GM23338 (cell line): Measurements from ENCODE around the gene STAT4. TPM values are rescaled to one million over a fixed set of nuclear protein-coding genes. Genes with fewer than 3 reads are reported as not detected.

Experiments used
- ATAC-seq: fragments of 200-7000 bp; cut with Tn5 transposase; 3 replicates; pipeline ENCODE4 v1.9.1; 2020
- DNase-seq: peaks from one replicate; pipeline ENCODE4 v3.0.0-alpha.2; 2015; ENCODE audit warnings: low spot score
- H2AFZ ChIP-seq: fragments of 200-600 bp; sonication (generic); 2 replicates; pipeline ENCODE4 v1.8.0; 2016; ENCODE audit warnings: antibody characterized with exemption, mild to moderate bottlenecking, moderate library complexity
- H3F3A ChIP-seq: fragments of 200-600 bp; sonication (generic); replicated peaks from 2 replicates; pipeline ENCODE4 v1.8.0; 2017; ENCODE audit warnings: antibody characterized with exemption, mixed run types, low read depth
- H3K27ac ChIP-seq: fragments of 200-600 bp; sonication (generic); 2 replicates; pipeline ENCODE4 v1.6.1; 2016; ENCODE audit warnings: low read depth
- H3K27me3 ChIP-seq: fragments of 200-600 bp; sonication (generic); 2 replicates; pipeline ENCODE4 v1.8.0; 2016; ENCODE audit warnings: mild to moderate bottlenecking, mixed run types, moderate library complexity; ENCODE audit not compliant: insufficient read depth
- H3K36me3 ChIP-seq: fragments of 200-600 bp; sonication (generic); 2 replicates; pipeline ENCODE4 v1.8.0; 2016; ENCODE audit warnings: mild to moderate bottlenecking; ENCODE audit not compliant: insufficient read depth
- H3K4me1 ChIP-seq: fragments of 200-600 bp; sonication (generic); 2 replicates; pipeline ENCODE4 v1.8.0; 2016; ENCODE audit warnings: mild to moderate bottlenecking, moderate library complexity; ENCODE audit not compliant: insufficient read depth
- H3K4me2 ChIP-seq: fragments of 200-600 bp; sonication (generic); 2 replicates; pipeline ENCODE4 v1.7.1; 2017; ENCODE audit warnings: mixed run types
- H3K4me3 ChIP-seq: fragments of 200-600 bp; sonication (generic); 2 replicates; pipeline ENCODE4 v1.6.1; 2016; ENCODE audit warnings: mixed run types
- H3K79me2 ChIP-seq: fragments of 200-600 bp; sonication (generic); replicated peaks from 2 replicates; pipeline ENCODE4 v1.8.0; 2017; ENCODE audit warnings: mild to moderate bottlenecking; ENCODE audit not compliant: insufficient read depth
- H3K9me2 ChIP-seq: fragments of 200-600 bp; sonication (generic); 2 replicates; pipeline ENCODE4 v1.8.0; 2017; ENCODE audit not compliant: insufficient read depth
- H4K20me1 ChIP-seq: fragments of 200-600 bp; sonication (generic); replicated peaks from 2 replicates; pipeline ENCODE4 v1.8.0; 2017; ENCODE audit warnings: mild to moderate bottlenecking; ENCODE audit not compliant: insufficient read depth
- H3K27ac Mint-ChIP-seq: 2 replicates; pipeline ENCODE4 v1.8.0; 2020; ENCODE audit warnings: inconsistent platforms, mild to moderate bottlenecking, moderate library complexity, mixed read lengths
- H3K27me3 Mint-ChIP-seq: 3 replicates; pipeline ENCODE4 v1.8.0; 2022; ENCODE audit warnings: low read depth, mild to moderate bottlenecking, moderate library complexity, mixed read lengths, inconsistent platforms; ENCODE audit not compliant: insufficient read depth, poor library complexity
- H3K36me3 Mint-ChIP-seq: 3 replicates; pipeline ENCODE4 v1.8.0; 2021; ENCODE audit warnings: low read depth, mild to moderate bottlenecking, inconsistent platforms, moderate library complexity, mixed read lengths
- H3K4me1 Mint-ChIP-seq: 3 replicates; pipeline ENCODE4 v1.8.0; 2020; ENCODE audit warnings: mild to moderate bottlenecking, inconsistent platforms, mixed read lengths
- H3K4me3 Mint-ChIP-seq: 3 replicates; pipeline ENCODE4 v1.8.0; 2021; ENCODE audit warnings: moderate library complexity, mild to moderate bottlenecking, inconsistent platforms, mixed read lengths
- H3K9me3 Mint-ChIP-seq: 3 replicates; pipeline ENCODE4 v1.8.0; 2020; ENCODE audit warnings: moderate library complexity, mild to moderate bottlenecking, inconsistent platforms, mixed read lengths
- CREB1 ChIP-seq: fragments of 250-450 bp; sonication (Bioruptor Pico); IDR thresholded peaks from 2 replicates; pipeline ENCODE4 v1.5.0; 2020; ENCODE audit warnings: low read depth, mild to moderate bottlenecking, moderate library complexity
- EZH2 ChIP-seq: fragments of 200-600 bp; sonication (generic); IDR thresholded peaks from one replicate; pipeline ENCODE4 v1.8.0; 2017; ENCODE audit warnings: antibody characterized with exemption, mild to moderate bottlenecking, low read depth; ENCODE audit not compliant: unreplicated experiment
- EZH2phosphoT487 ChIP-seq: fragments of 200-600 bp; sonication (generic); IDR thresholded peaks from one replicate; pipeline ENCODE4 v1.8.1; 2018; ENCODE audit warnings: antibody characterized with exemption; ENCODE audit not compliant: unreplicated experiment
- JUNB ChIP-seq: IDR thresholded peaks from one replicate; pipeline ENCODE4 v1.6.1; 2016; ENCODE audit warnings: antibody characterized with exemption; ENCODE audit not compliant: unreplicated experiment
- NANOG ChIP-seq: IDR thresholded peaks from 2 replicates; pipeline ENCODE4 v1.6.1; 2016; ENCODE audit warnings: antibody characterized with exemption, borderline replicate concordance
- POLR2AphosphoS5 ChIP-seq: IDR thresholded peaks from 2 replicates; pipeline ENCODE4 v1.6.1; 2016; ENCODE audit warnings: antibody characterized with exemption, low read depth
- STAT1 ChIP-seq: IDR thresholded peaks from one replicate; pipeline ENCODE4 v1.6.1; 2016; ENCODE audit warnings: antibody characterized with exemption; ENCODE audit not compliant: unreplicated experiment
- ZNF114 ChIP-seq: fragments of 250-450 bp; sonication (Bioruptor Pico); IDR thresholded peaks from 2 replicates; pipeline ENCODE4 v1.5.0; 2020; ENCODE audit warnings: mild to moderate bottlenecking, moderate library complexity
- ZNF331 ChIP-seq: fragments of 250-450 bp; sonication (Bioruptor Pico); IDR thresholded peaks from 2 replicates; pipeline ENCODE4 v1.5.0; 2020; ENCODE audit warnings: low read depth, mild to moderate bottlenecking, moderate library complexity
- polyA plus RNA-seq: library from polyadenylated mRNA; unstranded; fragments of >200 nt; fragmentation: Nextera tagmentation; extraction: Ambion mirVana; gene quantifications from 2 replicates; pipeline ENCODE4 v1.2.1, GENCODE V29; 2016
- total RNA-seq: library from RNA; depleted of rRNA; stranded (reverse); fragments of >200 nt; shearing (Covaris generic); gene quantifications from 2 replicates; pipeline ENCODE4 v1.2.3, GENCODE V29; 2014
- TF ChIP-seq, protein P1 (sequence below): fragments of 250-450 bp; sonication (Bioruptor Pico); IDR thresholded peaks from 2 replicates; pipeline ENCODE4 v1.5.0; 2020; ENCODE audit warnings: mild to moderate bottlenecking, moderate library complexity
- TF ChIP-seq, protein P2 (sequence below), 2 experiments: fragments of 200-600 bp in 1 of 2; sonication (generic) in 1 of 2; conservative IDR thresholded peaks; 2 replicates each; pipeline versions ENCODE4 v1.5.1 to v1.6.1; 2016 to 2017; ENCODE audit warnings: antibody characterized with exemption in 2 of 2, low read depth in 2 of 2, mild to moderate bottlenecking in 2 of 2, moderate library complexity in 1 of 2
- TF ChIP-seq, protein P3 (sequence below): IDR thresholded peaks from one replicate; pipeline ENCODE4 v1.6.1; 2018; ENCODE audit warnings: antibody characterized with exemption; ENCODE audit not compliant: unreplicated experiment
- TF ChIP-seq, protein P4 (sequence below): IDR thresholded peaks from 2 replicates; pipeline ENCODE4 v1.6.1; 2016; ENCODE audit warnings: antibody characterized with exemption

Gene STAT4
- total and polyA plus RNA-seq, 2 experiments from 2014 or later = 0.52 to 0.86 TPM

DNA sequence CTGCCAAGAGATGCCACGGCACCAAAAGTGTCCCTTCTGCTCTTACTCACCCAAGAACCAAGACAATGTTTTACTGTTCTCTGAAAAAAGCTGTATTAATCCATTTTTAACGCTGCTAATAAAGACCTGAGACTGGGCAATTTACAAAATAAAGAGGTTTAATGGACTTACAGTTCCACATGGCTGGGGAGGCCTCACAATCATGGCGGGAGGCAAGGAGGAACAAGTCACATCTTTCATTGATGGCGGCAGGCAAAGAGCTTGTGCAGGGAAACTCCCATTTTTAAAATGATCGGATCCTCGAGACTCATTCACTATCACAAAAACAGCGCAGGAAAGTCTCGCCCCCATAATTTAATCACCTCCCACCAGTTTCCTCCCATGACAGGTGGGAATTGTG lies 135.0 kb downstream of the STAT4 start:
- H3K36me3 Mint-ChIP-seq = no peaks in the 10 kb centered on the region
- TF ChIP-seq, protein P1, sequence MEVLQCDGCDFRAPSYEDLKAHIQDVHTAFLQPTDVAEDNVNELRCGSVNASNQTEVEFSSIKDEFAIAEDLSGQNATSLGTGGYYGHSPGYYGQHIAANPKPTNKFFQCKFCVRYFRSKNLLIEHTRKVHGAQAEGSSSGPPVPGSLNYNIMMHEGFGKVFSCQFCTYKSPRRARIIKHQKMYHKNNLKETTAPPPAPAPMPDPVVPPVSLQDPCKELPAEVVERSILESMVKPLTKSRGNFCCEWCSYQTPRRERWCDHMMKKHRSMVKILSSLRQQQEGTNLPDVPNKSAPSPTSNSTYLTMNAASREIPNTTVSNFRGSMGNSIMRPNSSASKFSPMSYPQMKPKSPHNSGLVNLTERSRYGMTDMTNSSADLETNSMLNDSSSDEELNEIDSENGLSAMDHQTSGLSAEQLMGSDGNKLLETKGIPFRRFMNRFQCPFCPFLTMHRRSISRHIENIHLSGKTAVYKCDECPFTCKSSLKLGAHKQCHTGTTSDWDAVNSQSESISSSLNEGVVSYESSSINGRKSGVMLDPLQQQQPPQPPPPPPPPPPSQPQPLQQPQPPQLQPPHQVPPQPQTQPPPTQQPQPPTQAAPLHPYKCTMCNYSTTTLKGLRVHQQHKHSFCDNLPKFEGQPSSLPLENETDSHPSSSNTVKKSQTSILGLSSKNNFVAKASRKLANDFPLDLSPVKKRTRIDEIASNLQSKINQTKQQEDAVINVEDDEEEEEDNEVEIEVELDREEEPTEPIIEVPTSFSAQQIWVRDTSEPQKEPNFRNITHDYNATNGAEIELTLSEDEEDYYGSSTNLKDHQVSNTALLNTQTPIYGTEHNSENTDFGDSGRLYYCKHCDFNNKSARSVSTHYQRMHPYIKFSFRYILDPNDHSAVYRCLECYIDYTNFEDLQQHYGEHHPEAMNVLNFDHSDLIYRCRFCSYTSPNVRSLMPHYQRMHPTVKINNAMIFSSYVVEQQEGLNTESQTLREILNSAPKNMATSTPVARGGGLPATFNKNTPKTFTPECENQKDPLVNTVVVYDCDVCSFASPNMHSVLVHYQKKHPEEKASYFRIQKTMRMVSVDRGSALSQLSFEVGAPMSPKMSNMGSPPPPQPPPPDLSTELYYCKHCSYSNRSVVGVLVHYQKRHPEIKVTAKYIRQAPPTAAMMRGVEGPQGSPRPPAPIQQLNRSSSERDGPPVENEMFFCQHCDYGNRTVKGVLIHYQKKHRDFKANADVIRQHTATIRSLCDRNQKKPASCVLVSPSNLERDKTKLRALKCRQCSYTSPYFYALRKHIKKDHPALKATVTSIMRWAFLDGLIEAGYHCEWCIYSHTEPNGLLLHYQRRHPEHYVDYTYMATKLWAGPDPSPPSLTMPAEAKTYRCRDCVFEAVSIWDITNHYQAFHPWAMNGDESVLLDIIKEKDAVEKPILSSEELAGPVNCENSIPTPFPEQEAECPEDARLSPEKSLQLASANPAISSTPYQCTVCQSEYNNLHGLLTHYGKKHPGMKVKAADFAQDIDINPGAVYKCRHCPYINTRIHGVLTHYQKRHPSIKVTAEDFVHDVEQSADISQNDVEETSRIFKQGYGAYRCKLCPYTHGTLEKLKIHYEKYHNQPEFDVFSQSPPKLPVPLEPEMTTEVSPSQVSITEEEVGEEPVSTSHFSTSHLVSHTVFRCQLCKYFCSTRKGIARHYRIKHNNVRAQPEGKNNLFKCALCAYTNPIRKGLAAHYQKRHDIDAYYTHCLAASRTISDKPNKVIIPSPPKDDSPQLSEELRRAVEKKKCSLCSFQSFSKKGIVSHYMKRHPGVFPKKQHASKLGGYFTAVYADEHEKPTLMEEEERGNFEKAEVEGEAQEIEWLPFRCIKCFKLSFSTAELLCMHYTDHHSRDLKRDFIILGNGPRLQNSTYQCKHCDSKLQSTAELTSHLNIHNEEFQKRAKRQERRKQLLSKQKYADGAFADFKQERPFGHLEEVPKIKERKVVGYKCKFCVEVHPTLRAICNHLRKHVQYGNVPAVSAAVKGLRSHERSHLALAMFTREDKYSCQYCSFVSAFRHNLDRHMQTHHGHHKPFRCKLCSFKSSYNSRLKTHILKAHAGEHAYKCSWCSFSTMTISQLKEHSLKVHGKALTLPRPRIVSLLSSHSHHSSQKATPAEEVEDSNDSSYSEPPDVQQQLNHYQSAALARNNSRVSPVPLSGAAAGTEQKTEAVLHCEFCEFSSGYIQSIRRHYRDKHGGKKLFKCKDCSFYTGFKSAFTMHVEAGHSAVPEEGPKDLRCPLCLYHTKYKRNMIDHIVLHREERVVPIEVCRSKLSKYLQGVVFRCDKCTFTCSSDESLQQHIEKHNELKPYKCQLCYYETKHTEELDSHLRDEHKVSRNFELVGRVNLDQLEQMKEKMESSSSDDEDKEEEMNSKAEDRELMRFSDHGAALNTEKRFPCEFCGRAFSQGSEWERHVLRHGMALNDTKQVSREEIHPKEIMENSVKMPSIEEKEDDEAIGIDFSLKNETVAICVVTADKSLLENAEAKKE (CRISPR knock-in tag) = no peak
- no peak for TF ChIP-seq EZH2phosphoT487
- no peak for TF ChIP-seq ZNF114 (CRISPR knock-in tag)
- no peak for TF ChIP-seq POLR2AphosphoS5
- TF ChIP-seq JUNB = no peak
- no peak for TF ChIP-seq NANOG
- no peak for TF ChIP-seq EZH2
- TF ChIP-seq STAT1 = no peak
- no peak for TF ChIP-seq CREB1 (CRISPR knock-in tag)
- TF ChIP-seq, protein P2, sequence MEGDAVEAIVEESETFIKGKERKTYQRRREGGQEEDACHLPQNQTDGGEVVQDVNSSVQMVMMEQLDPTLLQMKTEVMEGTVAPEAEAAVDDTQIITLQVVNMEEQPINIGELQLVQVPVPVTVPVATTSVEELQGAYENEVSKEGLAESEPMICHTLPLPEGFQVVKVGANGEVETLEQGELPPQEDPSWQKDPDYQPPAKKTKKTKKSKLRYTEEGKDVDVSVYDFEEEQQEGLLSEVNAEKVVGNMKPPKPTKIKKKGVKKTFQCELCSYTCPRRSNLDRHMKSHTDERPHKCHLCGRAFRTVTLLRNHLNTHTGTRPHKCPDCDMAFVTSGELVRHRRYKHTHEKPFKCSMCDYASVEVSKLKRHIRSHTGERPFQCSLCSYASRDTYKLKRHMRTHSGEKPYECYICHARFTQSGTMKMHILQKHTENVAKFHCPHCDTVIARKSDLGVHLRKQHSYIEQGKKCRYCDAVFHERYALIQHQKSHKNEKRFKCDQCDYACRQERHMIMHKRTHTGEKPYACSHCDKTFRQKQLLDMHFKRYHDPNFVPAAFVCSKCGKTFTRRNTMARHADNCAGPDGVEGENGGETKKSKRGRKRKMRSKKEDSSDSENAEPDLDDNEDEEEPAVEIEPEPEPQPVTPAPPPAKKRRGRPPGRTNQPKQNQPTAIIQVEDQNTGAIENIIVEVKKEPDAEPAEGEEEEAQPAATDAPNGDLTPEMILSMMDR (conservative IDR thresholded peaks at IDR 0.05; ENCODE audit: low read depth in 2 of 2) = no peak
- TF ChIP-seq ZNF331 (CRISPR knock-in tag) = no peak
- TF ChIP-seq, protein P3, sequence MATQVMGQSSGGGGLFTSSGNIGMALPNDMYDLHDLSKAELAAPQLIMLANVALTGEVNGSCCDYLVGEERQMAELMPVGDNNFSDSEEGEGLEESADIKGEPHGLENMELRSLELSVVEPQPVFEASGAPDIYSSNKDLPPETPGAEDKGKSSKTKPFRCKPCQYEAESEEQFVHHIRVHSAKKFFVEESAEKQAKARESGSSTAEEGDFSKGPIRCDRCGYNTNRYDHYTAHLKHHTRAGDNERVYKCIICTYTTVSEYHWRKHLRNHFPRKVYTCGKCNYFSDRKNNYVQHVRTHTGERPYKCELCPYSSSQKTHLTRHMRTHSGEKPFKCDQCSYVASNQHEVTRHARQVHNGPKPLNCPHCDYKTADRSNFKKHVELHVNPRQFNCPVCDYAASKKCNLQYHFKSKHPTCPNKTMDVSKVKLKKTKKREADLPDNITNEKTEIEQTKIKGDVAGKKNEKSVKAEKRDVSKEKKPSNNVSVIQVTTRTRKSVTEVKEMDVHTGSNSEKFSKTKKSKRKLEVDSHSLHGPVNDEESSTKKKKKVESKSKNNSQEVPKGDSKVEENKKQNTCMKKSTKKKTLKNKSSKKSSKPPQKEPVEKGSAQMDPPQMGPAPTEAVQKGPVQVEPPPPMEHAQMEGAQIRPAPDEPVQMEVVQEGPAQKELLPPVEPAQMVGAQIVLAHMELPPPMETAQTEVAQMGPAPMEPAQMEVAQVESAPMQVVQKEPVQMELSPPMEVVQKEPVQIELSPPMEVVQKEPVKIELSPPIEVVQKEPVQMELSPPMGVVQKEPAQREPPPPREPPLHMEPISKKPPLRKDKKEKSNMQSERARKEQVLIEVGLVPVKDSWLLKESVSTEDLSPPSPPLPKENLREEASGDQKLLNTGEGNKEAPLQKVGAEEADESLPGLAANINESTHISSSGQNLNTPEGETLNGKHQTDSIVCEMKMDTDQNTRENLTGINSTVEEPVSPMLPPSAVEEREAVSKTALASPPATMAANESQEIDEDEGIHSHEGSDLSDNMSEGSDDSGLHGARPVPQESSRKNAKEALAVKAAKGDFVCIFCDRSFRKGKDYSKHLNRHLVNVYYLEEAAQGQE = no peak
- TF ChIP-seq, protein P4, sequence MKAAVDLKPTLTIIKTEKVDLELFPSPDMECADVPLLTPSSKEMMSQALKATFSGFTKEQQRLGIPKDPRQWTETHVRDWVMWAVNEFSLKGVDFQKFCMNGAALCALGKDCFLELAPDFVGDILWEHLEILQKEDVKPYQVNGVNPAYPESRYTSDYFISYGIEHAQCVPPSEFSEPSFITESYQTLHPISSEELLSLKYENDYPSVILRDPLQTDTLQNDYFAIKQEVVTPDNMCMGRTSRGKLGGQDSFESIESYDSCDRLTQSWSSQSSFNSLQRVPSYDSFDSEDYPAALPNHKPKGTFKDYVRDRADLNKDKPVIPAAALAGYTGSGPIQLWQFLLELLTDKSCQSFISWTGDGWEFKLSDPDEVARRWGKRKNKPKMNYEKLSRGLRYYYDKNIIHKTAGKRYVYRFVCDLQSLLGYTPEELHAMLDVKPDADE = no peak
- Histone ChIP-seq H3K4me3 (no peak overlapping the region), H3K9me2 (no peaks in the 10 kb centered on the region; the same call in 1 of the 2 replicates), H3F3A (peaks cover 5% of the 10 kb centered on the region; the same call in 1 of the 2 replicates), H3K27me3 (peaks cover 34% of the 10 kb centered on the region), H3K27ac (no peak overlapping the region), H4K20me1 (no peaks in the 10 kb centered on the region; the same call in 1 of the 2 replicates), H3K4me2 (no peak overlapping the region), H3K79me2 (peaks cover 16% of the 10 kb centered on the region), H2AFZ (no peak overlapping the region; the same call in 1 of the 2 replicates), H3K4me1 (peaks cover 18% of the 10 kb centered on the region), H3K36me3 (no peaks in the 10 kb centered on the region)
- no peaks in the 10 kb centered on the region for H3K4me1 Mint-ChIP-seq
- no peak overlapping the region for H3K4me3 Mint-ChIP-seq
- DNase-seq (no peak), ATAC-seq (no peak)
- H3K27ac Mint-ChIP-seq = no peak overlapping the region
- H3K9me3 Mint-ChIP-seq = no peaks in the 10 kb centered on the region
- peaks cover 2% of the 10 kb centered on the region for H3K27me3 Mint-ChIP-seq
